ENCODE data around the gene KRTAP1-1.
"Not testable (repeated sequence)": the region's sequence is repeated elsewhere in the genome, so short reads cannot be mapped to it uniquely, and the experiment has no call there.

KRTAP1-1 gene

GRCh38 chr17:41057547-41057946, 16.3 kb upstream of the KRTAP1-1 start:
- H3K4me3 ChIP-seq (ENCODE audit: low read depth, low read length): no peak overlapping the region

- not testable (repeated sequence) for H3K4me3 ChIP-seq (ENCODE audit: low read depth, low read length)
These were observed 13.9 kb upstream of the KRTAP1-1 start, which contains the start of gene KRTAP2-2 for GRCh38 chr17:41055130-41055529. TSS of gene KRTAP2-2 (minus strand) at chr17:41055230. CDS start at chr17:41055211, 19 bp downstream.

GRCh38 chr17:41054556-41054955, 13.3 kb upstream of the KRTAP1-1 start:
- not testable (repeated sequence) for H3K4me3 ChIP-seq (ENCODE audit: low read depth, low read length)

GRCh38 chr17:41054025-41054424, 12.8 kb upstream of the KRTAP1-1 start:
- H3K4me3 ChIP-seq (ENCODE audit: low read depth, low read length): no peak overlapping the region

- H3K4me3 ChIP-seq (ENCODE audit: low read depth, low read length): no peak overlapping the region
These were observed 11.3 kb upstream of the KRTAP1-1 start for GRCh38 chr17:41052566-41052965.

- no peak overlapping the region for H3K4me3 ChIP-seq (ENCODE audit: low read depth, low read length)
These were observed 7.9 kb upstream of the KRTAP1-1 start for GRCh38 chr17:41049110-41049509.

GRCh38 chr17:41048441-41048840, 7.2 kb upstream of the KRTAP1-1 start:
- H3K4me3 ChIP-seq (ENCODE audit: low read depth, low read length): no peak overlapping the region

GRCh38 chr17:41046735-41047465, 5.7 kb upstream of the KRTAP1-1 start, which contains the start of gene KRTAP2-1:
TSS of gene KRTAP2-1 (minus strand) at chr17:41047316. CDS start at chr17:41047267, 49 bp downstream.
- not testable (repeated sequence) for H3K4me3 ChIP-seq (ENCODE audit: low read depth, low read length)

- H3K4me3 ChIP-seq (ENCODE audit: low read depth, low read length): no peak overlapping the region
These were observed 1.7 kb upstream of the KRTAP1-1 start for GRCh38 chr17:41042953-41043352.

GRCh38 chr17:41037853-41038350, 3.3 kb downstream of the KRTAP1-1 start:
- H3K4me3 ChIP-seq (ENCODE audit: low read depth, low read length): no peak overlapping the region

- not testable (repeated sequence) for H3K4me3 ChIP-seq (ENCODE audit: low read depth, low read length)
These were observed 6.8 kb downstream of the KRTAP1-1 start, which contains the start of gene KRTAP1-3 for GRCh38 chr17:41034346-41034935. TSS of gene KRTAP1-3 (minus strand) at chr17:41034874. CDS start at chr17:41034821, 53 bp downstream.

GRCh38 chr17:41029633-41030245, 11.5 kb downstream of the KRTAP1-1 start, which contains the start of gene KRTAP1-4:
TSS of gene KRTAP1-4 (minus strand) at chr17:41030195. CDS start at chr17:41030078, 117 bp downstream.
- no peak within 1 kb of the TSS for H3K4me3 ChIP-seq (ENCODE audit: low read depth, low read length)

- H3K4me3 ChIP-seq (ENCODE audit: low read depth, low read length): no peak within 1 kb of the TSS
These were observed 14.4 kb downstream of the KRTAP1-1 start, which contains the start of gene KRTAP1-5 for GRCh38 chr17:41026715-41027471. TSS of gene KRTAP1-5 (minus strand) at chr17:41027208. CDS start at chr17:41027155, 53 bp downstream.

GRCh38 chr17:41024697-41025096, 16.6 kb downstream of the KRTAP1-1 start:
- no peak overlapping the region for H3K4me3 ChIP-seq (ENCODE audit: low read depth, low read length)

- no peak overlapping the region for H3K4me3 ChIP-seq (ENCODE audit: low read depth, low read length)
These were observed 20.9 kb downstream of the KRTAP1-1 start for GRCh38 chr17:41020336-41020735.

GRCh38 chr17:41019415-41019814, 21.8 kb downstream of the KRTAP1-1 start:
- H3K4me3 ChIP-seq (ENCODE audit: low read depth, low read length): no peak overlapping the region

- no peak overlapping the region for H3K4me3 ChIP-seq (ENCODE audit: low read depth, low read length)
These were observed 22.7 kb downstream of the KRTAP1-1 start for GRCh38 chr17:41018541-41018940.

GRCh38 chr17:41016578-41017215, 24.6 kb downstream of the KRTAP1-1 start:
- H3K4me3 ChIP-seq (ENCODE audit: low read depth, low read length): no peak overlapping the region

- H3K4me3 ChIP-seq (ENCODE audit: low read depth, low read length): no peak overlapping the region
These were observed 25.8 kb downstream of the KRTAP1-1 start for GRCh38 chr17:41015454-41015853.

GRCh38 chr17:41013606-41014005, 27.6 kb downstream of the KRTAP1-1 start:
- no peak overlapping the region for H3K4me3 ChIP-seq (ENCODE audit: low read depth, low read length)

All from iPS-11a (cell line).